ENCODE measurements around the gene GPR68.
A peak's percentile ranks its signal among the peaks of the same experiment; 100 is the strongest.
"Not testable (repeated sequence)": the region's sequence is repeated elsewhere in the genome, so short reads cannot be mapped to it uniquely, and the experiment has no call there.

GPR68 gene

GRCh38 chr14:91270188-91270587, 25.7 kb upstream of the GPR68 start:
- TF ChIP-seq CTCF (conservative IDR thresholded peaks at IDR 0.05; ENCODE audit: low read depth, low read length), result no peak
- no peak overlapping the region for H3K4me3 ChIP-seq (ENCODE audit: low read length)
- no peak for DNase-seq (ENCODE audit: low read depth)

- no peak for TF ChIP-seq CTCF (conservative IDR thresholded peaks at IDR 0.05; ENCODE audit: low read depth, low read length)
- DNase-seq (ENCODE audit: low read depth), result no peak
- H3K4me3 ChIP-seq (ENCODE audit: low read length), result no peak overlapping the region
These were observed 24.8 kb upstream of the GPR68 start for GRCh38 chr14:91269076-91269991.

- TF ChIP-seq CTCF (conservative IDR thresholded peaks at IDR 0.05; ENCODE audit: low read depth, low read length), result no peak
- DNase-seq (ENCODE audit: low read depth), result no peak
- no peak overlapping the region for H3K4me3 ChIP-seq (ENCODE audit: low read length)
These were observed 23.5 kb upstream of the GPR68 start for GRCh38 chr14:91267965-91268437.

GRCh38 chr14:91266276-91266675, 21.8 kb upstream of the GPR68 start:
- DNase-seq (ENCODE audit: low read depth); H3K4me3 ChIP-seq (ENCODE audit: low read length): not testable (repeated sequence)

- no peak for TF ChIP-seq CTCF (conservative IDR thresholded peaks at IDR 0.05; ENCODE audit: low read depth, low read length)
- DNase-seq (ENCODE audit: low read depth), result no peak
- H3K4me3 ChIP-seq (ENCODE audit: low read length), result no peak overlapping the region
These were observed 20.9 kb upstream of the GPR68 start for GRCh38 chr14:91265404-91265803.

- TF ChIP-seq CTCF (conservative IDR thresholded peaks at IDR 0.05; ENCODE audit: low read depth, low read length), result no peak
- no peak for DNase-seq (ENCODE audit: low read depth)
- H3K4me3 ChIP-seq (ENCODE audit: low read length), result peak overlapping the region; percentile 50
These were observed 19.9 kb upstream of the GPR68 start for GRCh38 chr14:91264151-91265150.

GRCh38 chr14:91263329-91263728, 18.8 kb upstream of the GPR68 start:
- DNase-seq (ENCODE audit: low read depth), result no peak
- no peak overlapping the region for H3K4me3 ChIP-seq (ENCODE audit: low read length)
- no peak for TF ChIP-seq CTCF (conservative IDR thresholded peaks at IDR 0.05; ENCODE audit: low read depth, low read length)
